Loucy (cell line): ENCODE data around the gene GIMAP1.

Experiments
- H2AFZ ChIP-seq: fragments of 200-600 bp; sonication (generic); 2 replicates; pipeline ENCODE4 v1.6.0; 2016; ENCODE audit warnings: antibody characterized with exemption, mild to moderate bottlenecking, low read length, moderate library complexity
- H3F3A ChIP-seq: fragments of 200-600 bp; 2 replicates; pipeline ENCODE4 v1.6.0; 2016; ENCODE audit warnings: antibody characterized with exemption, low read depth, mild to moderate bottlenecking
- H3K27me3 ChIP-seq: fragments of 200-600 bp; sonication (generic); 2 replicates; pipeline ENCODE4 v1.6.1; 2014; ENCODE audit warnings: low read length, mild to moderate bottlenecking; ENCODE audit not compliant: insufficient read depth, poor library complexity, severe bottlenecking
- H3K36me3 ChIP-seq: fragments of 200-600 bp; sonication (generic); 2 replicates; pipeline ENCODE4 v1.6.1; 2016; ENCODE audit warnings: low read length; ENCODE audit not compliant: insufficient read depth
- H3K4me1 ChIP-seq: fragments of 200-600 bp; sonication (generic); 2 replicates; pipeline ENCODE4 v1.5.1; 2014; ENCODE audit warnings: low read length, mild to moderate bottlenecking; ENCODE audit not compliant: insufficient read depth, poor library complexity, severe bottlenecking
- H3K4me2 ChIP-seq: fragments of 200-600 bp; sonication (generic); 2 replicates; pipeline ENCODE4 v1.6.0; 2014; ENCODE audit warnings: antibody characterized with exemption, low read length, low read depth, mild to moderate bottlenecking; ENCODE audit not compliant: poor library complexity, severe bottlenecking
- H3K4me3 ChIP-seq: fragments of 200-600 bp; sonication (generic); 2 replicates; pipeline ENCODE4 v1.5.1; 2014; ENCODE audit warnings: low read length, mild to moderate bottlenecking, mixed read lengths; ENCODE audit not compliant: poor library complexity, severe bottlenecking
- H3K79me2 ChIP-seq: fragments of 200-600 bp; sonication (generic); 2 replicates; pipeline ENCODE4 v1.6.1; 2014; ENCODE audit warnings: low read length; ENCODE audit not compliant: insufficient read depth
- H3K9ac ChIP-seq: fragments of 200-600 bp; sonication (generic); 2 replicates; pipeline ENCODE4 v1.6.0; 2014; ENCODE audit warnings: mild to moderate bottlenecking, low read depth, low read length, moderate library complexity; ENCODE audit not compliant: poor library complexity, severe bottlenecking
- H3K9me2 ChIP-seq: fragments of 200-600 bp; sonication (generic); replicated peaks from 2 replicates; pipeline ENCODE4 v1.6.1; 2016; ENCODE audit warnings: low read depth, low read length, mixed read lengths
- H3K9me3 ChIP-seq: fragments of 200-600 bp; sonication (generic); 2 replicates; pipeline ENCODE4 v1.6.1; 2014; ENCODE audit warnings: mild to moderate bottlenecking, antibody characterized with exemption, low read length, low read depth; ENCODE audit not compliant: insufficient read depth
- H4K20me1 ChIP-seq: fragments of 200-600 bp; sonication (generic); 2 replicates; pipeline ENCODE4 v1.6.0; 2014; ENCODE audit warnings: antibody characterized with exemption, low read length, mild to moderate bottlenecking; ENCODE audit not compliant: insufficient read depth, poor library complexity, severe bottlenecking
- EZH2phosphoT487 ChIP-seq: fragments of 200-600 bp; IDR thresholded peaks from 2 replicates; pipeline ENCODE4 v1.6.1; 2018; ENCODE audit warnings: antibody characterized with exemption, mild to moderate bottlenecking, moderate library complexity, borderline replicate concordance
- TF ChIP-seq, protein P1 (sequence below): fragments of 200-600 bp; sonication (generic); conservative IDR thresholded peaks from 2 replicates; pipeline ENCODE4 v1.5.1; 2014; ENCODE audit warnings: mild to moderate bottlenecking, antibody characterized with exemption, low read length

The GIMAP1 gene

DNA sequence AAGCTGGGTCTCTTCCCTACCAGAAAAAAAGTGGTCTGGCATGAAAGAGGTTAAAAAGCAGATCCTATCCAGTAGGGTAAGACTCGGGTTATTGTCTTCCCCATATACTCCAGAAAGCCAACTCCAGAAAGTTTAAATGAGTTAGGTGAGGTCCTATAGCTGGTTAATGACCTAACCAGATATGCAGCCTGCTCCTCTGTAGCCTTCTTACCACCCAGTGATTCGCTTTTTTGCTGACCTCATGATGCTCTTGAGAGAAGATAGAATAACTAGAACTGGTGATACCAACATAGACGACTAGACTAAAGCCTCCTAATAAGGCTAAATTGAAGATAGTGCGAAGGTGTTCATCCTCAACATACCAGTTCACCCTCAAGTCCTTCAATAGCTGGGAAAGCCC, 675 bp upstream of the GIMAP1 start:
- Histone ChIP-seq H3K9ac (peak overlapping the region; percentile 88), H3K4me1 (peaks cover 41% of the 10 kb centered on the region), H2AFZ (no peak overlapping the region), H3K9me3 (peaks cover 8% of the 10 kb centered on the region; the same call in 1 of the 2 replicates), H3K9me2 (no peaks in the 10 kb centered on the region), H3K4me3 (peak overlapping the region; percentile 77), H3K36me3 (peaks cover 9% of the 10 kb centered on the region; the same call in 1 of the 2 replicates), H3K4me2 (peak overlapping the region; percentile 84), H3F3A (no peaks in the 10 kb centered on the region), H3K79me2 (peaks cover 43% of the 10 kb centered on the region), H4K20me1 (no peaks in the 10 kb centered on the region), H3K27me3 (no peaks in the 10 kb centered on the region)
- TF ChIP-seq, protein P1, sequence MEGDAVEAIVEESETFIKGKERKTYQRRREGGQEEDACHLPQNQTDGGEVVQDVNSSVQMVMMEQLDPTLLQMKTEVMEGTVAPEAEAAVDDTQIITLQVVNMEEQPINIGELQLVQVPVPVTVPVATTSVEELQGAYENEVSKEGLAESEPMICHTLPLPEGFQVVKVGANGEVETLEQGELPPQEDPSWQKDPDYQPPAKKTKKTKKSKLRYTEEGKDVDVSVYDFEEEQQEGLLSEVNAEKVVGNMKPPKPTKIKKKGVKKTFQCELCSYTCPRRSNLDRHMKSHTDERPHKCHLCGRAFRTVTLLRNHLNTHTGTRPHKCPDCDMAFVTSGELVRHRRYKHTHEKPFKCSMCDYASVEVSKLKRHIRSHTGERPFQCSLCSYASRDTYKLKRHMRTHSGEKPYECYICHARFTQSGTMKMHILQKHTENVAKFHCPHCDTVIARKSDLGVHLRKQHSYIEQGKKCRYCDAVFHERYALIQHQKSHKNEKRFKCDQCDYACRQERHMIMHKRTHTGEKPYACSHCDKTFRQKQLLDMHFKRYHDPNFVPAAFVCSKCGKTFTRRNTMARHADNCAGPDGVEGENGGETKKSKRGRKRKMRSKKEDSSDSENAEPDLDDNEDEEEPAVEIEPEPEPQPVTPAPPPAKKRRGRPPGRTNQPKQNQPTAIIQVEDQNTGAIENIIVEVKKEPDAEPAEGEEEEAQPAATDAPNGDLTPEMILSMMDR, result no peak
- TF ChIP-seq EZH2phosphoT487, result no peak

DNA sequence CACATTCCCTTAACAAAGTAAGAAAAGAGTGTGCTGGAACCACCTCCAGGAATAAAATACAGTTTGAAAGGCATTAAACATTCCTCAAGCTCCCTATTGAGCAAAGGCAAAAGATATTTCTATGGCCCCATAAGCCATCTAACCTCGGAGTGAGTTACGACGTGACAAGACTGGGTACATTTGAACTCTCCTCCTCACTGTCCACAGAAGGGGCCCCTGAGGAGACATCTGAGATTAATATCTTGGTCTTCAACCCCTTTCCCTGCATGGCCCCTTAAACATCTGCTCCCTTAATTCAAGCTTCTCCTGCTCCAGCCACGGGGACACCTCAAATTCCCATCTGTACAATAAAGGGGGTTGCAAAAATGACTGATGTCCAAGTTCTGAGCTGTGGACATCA, 526 bp downstream of the GIMAP1 start:
- peaks cover 8% of the 10 kb centered on the region; the same call in 1 of the 2 replicates for H3K9me3 ChIP-seq
- H3K4me1 ChIP-seq, result peaks cover 43% of the 10 kb centered on the region
- H4K20me1 ChIP-seq, result no peaks in the 10 kb centered on the region
- H3K27me3 ChIP-seq, result no peaks in the 10 kb centered on the region
- H3K9ac ChIP-seq, result peak overlapping the region; percentile 88
- peak overlapping the region; percentile 84 for H3K4me2 ChIP-seq
- H3K36me3 ChIP-seq, result peaks cover 9% of the 10 kb centered on the region; the same call in 1 of the 2 replicates
- no peaks in the 10 kb centered on the region for H3F3A ChIP-seq
- H3K79me2 ChIP-seq, result peaks cover 51% of the 10 kb centered on the region
- peak overlapping the region; percentile 77 for H3K4me3 ChIP-seq
- no peak overlapping the region for H2AFZ ChIP-seq
- TF ChIP-seq, protein P1, result no peak
- no peak for TF ChIP-seq EZH2phosphoT487
- H3K9me2 ChIP-seq, result no peaks in the 10 kb centered on the region

DNA sequence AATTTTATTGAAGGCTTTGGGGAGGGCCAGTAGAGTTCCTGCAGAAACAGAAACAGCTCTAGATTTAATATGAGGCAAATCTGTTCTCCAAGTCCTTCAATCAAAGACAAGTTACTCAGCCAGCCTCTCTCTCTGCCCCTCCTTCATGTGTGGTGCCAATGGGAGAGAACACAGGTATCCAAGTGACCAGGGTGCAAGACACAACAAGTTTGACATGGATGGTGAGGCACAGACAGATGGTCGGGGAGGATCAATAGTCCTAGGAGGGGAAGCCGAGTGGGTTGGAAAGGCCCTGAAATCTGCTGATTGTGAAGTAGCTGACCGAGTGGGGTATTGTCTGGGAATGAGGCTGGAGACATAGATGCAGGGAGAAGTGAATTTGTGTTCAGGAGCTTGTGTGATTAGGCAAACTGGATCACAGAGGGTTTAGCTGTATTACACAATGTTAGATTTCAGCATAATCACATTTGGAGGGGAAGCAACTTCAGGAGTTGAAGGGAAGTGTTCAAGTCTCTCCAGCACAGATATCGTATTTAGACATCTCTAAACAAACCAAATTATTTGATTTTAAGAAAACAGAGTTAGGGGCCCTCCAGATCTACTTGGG, 1.5 kb downstream of the GIMAP1 start:
- peak overlapping the region; percentile 84 for H3K4me2 ChIP-seq
- no peaks in the 10 kb centered on the region for H3K9me2 ChIP-seq
- peaks cover 57% of the 10 kb centered on the region for H3K79me2 ChIP-seq
- H2AFZ ChIP-seq, result no peak overlapping the region
- H4K20me1 ChIP-seq, result no peaks in the 10 kb centered on the region
- peak overlapping the region; percentile 77 for H3K4me3 ChIP-seq
- H3K27me3 ChIP-seq, result no peaks in the 10 kb centered on the region
- H3K9ac ChIP-seq, result peak overlapping the region; percentile 88
- peaks cover 52% of the 10 kb centered on the region for H3K4me1 ChIP-seq
- H3K36me3 ChIP-seq, result peaks cover 9% of the 10 kb centered on the region; the same call in 1 of the 2 replicates
- H3F3A ChIP-seq, result no peaks in the 10 kb centered on the region
- H3K9me3 ChIP-seq, result peaks cover 6% of the 10 kb centered on the region; the same call in 1 of the 2 replicates
- no peak for TF ChIP-seq EZH2phosphoT487
- TF ChIP-seq, protein P1, result no peak
